Right lobe of liver (tissue), 4 donors: ENCODE data around the gene TNPO2.

Experiments used
- CTCF ChIP-seq, 4 donors: fragments of 200-600 bp in 3 of 4; fragments of 450-650 bp in 1 of 4; IDR thresholded peaks; one replicate each; pipeline versions ENCODE4 v1.5.1 to v1.8.0; 2016 to 2022; ENCODE audit warnings: antibody characterized with exemption in 4 of 4, mild to moderate bottlenecking in 2 of 4
- POLR2A ChIP-seq: fragments of 450-650 bp; IDR thresholded peaks from one replicate; pipeline ENCODE4 v1.6.1; 2017; ENCODE audit warnings: antibody characterized with exemption, mild to moderate bottlenecking
- donor health status: DM: no; HTN: no; CAD: no.
- donor health status: DM: no; HTN: no; CAD: no.
- donor health status: DM: no; HTN: yes; CAD: no.

GRCh38 chr19:12730064-12730463 lies 6.3 kb upstream of the TNPO2 start:
- TF ChIP-seq POLR2A = no peak
- TF ChIP-seq CTCF (IDR thresholded peaks at IDR 0.05) = no peak
